ENCODE results near the gene VAV2. TPM values are rescaled to one million over a fixed set of nuclear protein-coding genes. Genes with fewer than 3 reads are reported as not detected.

Gene VAV2
- total and polyA plus RNA-seq, 2 of the 4 experiments (the other 2 are of a cell fraction), result 10.8 to 13.4 TPM

DNA sequence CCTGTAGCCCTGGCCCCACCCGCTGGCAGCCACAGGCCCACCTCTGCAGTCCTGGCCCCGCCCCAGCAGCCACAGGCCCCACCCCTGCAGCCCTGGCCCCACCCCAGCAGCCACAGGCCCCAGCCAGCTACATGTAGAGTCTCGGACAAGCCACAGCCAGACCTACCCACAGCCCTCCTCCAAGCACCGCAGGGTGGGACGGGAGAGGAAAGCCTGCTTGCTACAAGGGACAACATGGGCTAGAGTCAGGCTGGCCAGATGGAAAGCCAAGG, 204.4 kb downstream of the VAV2 start:
- Histone ChIP-seq H3K4me3 (ENCODE audit: insufficient read depth, low read depth, low read length) (no peak overlapping the region), H4K8ac (ENCODE audit: low read depth in 2 of 2, low read length in 2 of 2) (no peak overlapping the region), H3K56ac (ENCODE audit: extremely low read depth, insufficient read depth, low read length) (no peak overlapping the region), H3K27me3 (ENCODE audit: control insufficient read depth, insufficient read depth, low read length) (no peaks in the 10 kb centered on the region), H3K9me1 (ENCODE audit: insufficient read depth, low read length) (0 out of 2 replicates have a peak, but pooled peaks cover 3% of the 10 kb centered on the region), H3K9me3 (ENCODE audit: control insufficient read depth, insufficient read depth, low read length) (no peaks in the 10 kb centered on the region), H3K79me1 (ENCODE audit: low read depth in 1 of 2, low read length in 2 of 2) (peaks cover 0 to 13% of the 10 kb centered on the region in 2 experiments; a peak in 1 of 4 replicates), H2BK15ac (ENCODE audit: low read depth, low read length) (no peak overlapping the region), H3K27ac (ENCODE audit: insufficient read depth, low read length) (no peak overlapping the region), H3K4ac (ENCODE audit: low read depth, low read length) (no peak overlapping the region), H2AK9ac (replicated peaks; ENCODE audit: low read depth, low read length, poor library complexity) (peak overlapping the region; percentile 23), H2BK120ac (ENCODE audit: low read depth, low read length) (no peak overlapping the region), H4K91ac (ENCODE audit: insufficient read depth, low read depth, low read length) (no peak overlapping the region), H2AK5ac (ENCODE audit: low read depth, low read length) (no peak overlapping the region), H2BK5ac (ENCODE audit: low read depth, low read length, poor library complexity, severe bottlenecking) (no peak overlapping the region), H3K18ac (ENCODE audit: low read depth, low read length) (no peak overlapping the region), H2BK20ac (ENCODE audit: low read depth, low read length) (no peak overlapping the region), H3K9ac (ENCODE audit: low read depth, low read length) (no peak overlapping the region), H3K14ac (replicated peaks; ENCODE audit: low read depth, low read length) (no peak overlapping the region), H3K23ac (ENCODE audit: low read depth, low read length) (no peak overlapping the region), H3K4me1 (ENCODE audit: control insufficient read depth, insufficient read depth, low read length) (no peaks in the 10 kb centered on the region), H4K20me1 (ENCODE audit: insufficient read depth, low read length) (0 out of 2 replicates have a peak, but pooled peaks cover 5% of the 10 kb centered on the region), H2AFZ (replicated peaks; ENCODE audit: low read length, poor library complexity) (no peak overlapping the region), H4K5ac (ENCODE audit: low read depth, low read length) (no peak overlapping the region), H3K36me3 (ENCODE audit: control insufficient read depth, insufficient read depth, low read length) (peaks cover 42% of the 10 kb centered on the region), H3K4me2 (ENCODE audit: low read depth, low read length) (no peak overlapping the region)
- in situ Hi-C loops (cut with MboI; ENCODE audit: low sequenced_read_pairs) (loop anchor here (5.0 to 25.0 kb wide), 2 partner anchors 205 to 350 kb away; partner anchors contain the start of genes VAV2 and WDR5), dilution Hi-C loops (cut with HindIII; ENCODE audit: low sequenced_read_pairs, unreplicated experiment) (loop anchor here (25.0 kb wide), 1 partner anchor 225 kb away; no protein-coding TSS in a partner anchor), intact Hi-C loops (cut with micrococcal nuclease) (no loop called here)
- ATAC-seq (ENCODE audit: low read depth) (peak; percentile 72), DNase-seq (no peak)
- no TSS peak for BruUV-seq (replicated peaks)
- ChIA-PET CTCF (interaction anchor here (0.9 kb wide), 1 partner anchor 205 kb away, joined by 3 read pairs; no protein-coding TSS in a partner anchor), POLR2A (ENCODE audit: unreplicated experiment) (no interaction called here)
- TF ChIP-seq BHLHE40 (IDR thresholded peaks at IDR 0.05; ENCODE audit: low read depth, low read length) (no peak), MXI1 (IDR thresholded peaks at IDR 0.05; ENCODE audit: borderline replicate concordance, low read depth, low read length) (no peak)
- no CpG with 5 or more reads among the region's 5 CpGs for WGBS, 2 experiments (ENCODE audit: extremely low coverage in 2 of 2, insufficient read length in 1 of 2)
